Liver (tissue), 9 donors: ENCODE data around the gene AP2S1. TPM values are rescaled to one million over a fixed set of nuclear protein-coding genes. Genes with fewer than 3 reads are reported as not detected.

Experiments
- DNase-seq: peaks from one replicate; pipeline ENCODE4 v3.0.0-alpha.2; 2017; ENCODE audit warnings: low spot score
- H3K27ac ChIP-seq, 2 donors: one replicate each; pipeline ENCODE4 v1.7.0; 2013; ENCODE audit warnings: inconsistent platforms in 2 of 2, low read length in 2 of 2, control low read depth in 1 of 2, low read depth in 1 of 2, mild to moderate bottlenecking in 1 of 2
- H3K27me3 ChIP-seq, 4 donors: one replicate each; pipeline versions ENCODE4 v1.6.1 to v1.7.0; 2013; ENCODE audit warnings: low read length in 3 of 4, inconsistent platforms in 1 of 4, mild to moderate bottlenecking in 1 of 4, moderate library complexity in 1 of 4; ENCODE audit not compliant: control insufficient read depth in 4 of 4, insufficient read depth in 4 of 4
- H3K36me3 ChIP-seq, 4 donors: one replicate each; pipeline versions ENCODE4 v1.6.1 to v1.7.0; 2013; ENCODE audit warnings: low read length in 3 of 4, mild to moderate bottlenecking in 3 of 4, low read depth in 1 of 4, moderate library complexity in 1 of 4; ENCODE audit not compliant: control insufficient read depth in 4 of 4, insufficient read depth in 3 of 4
- H3K4me1 ChIP-seq, 4 donors: one replicate each; pipeline versions ENCODE4 v1.6.1 to v1.7.0; 2013; ENCODE audit warnings: low read length in 3 of 4, mild to moderate bottlenecking in 3 of 4, moderate library complexity in 1 of 4; ENCODE audit not compliant: control insufficient read depth in 4 of 4, insufficient read depth in 4 of 4
- H3K4me3 ChIP-seq, 3 donors: one replicate each; pipeline versions ENCODE4 v1.6.1 to v1.7.0; 2013; ENCODE audit warnings: low read length in 3 of 3, control low read depth in 1 of 3, low read depth in 1 of 3, mild to moderate bottlenecking in 1 of 3
- H3K9ac ChIP-seq, 2 donors: one replicate each; pipeline ENCODE4 v1.7.0; 2013; ENCODE audit warnings: low read length in 2 of 2, mild to moderate bottlenecking in 2 of 2, moderate library complexity in 2 of 2, control low read depth in 1 of 2, low read depth in 1 of 2
- H3K9me3 ChIP-seq, 4 donors: one replicate each; pipeline versions ENCODE4 v1.6.1 to v1.7.0; 2013; ENCODE audit warnings: low read length in 3 of 4; ENCODE audit not compliant: control insufficient read depth in 4 of 4
- ATF3 ChIP-seq: IDR thresholded peaks from 2 replicates; pipeline ENCODE4 v1.6.1; 2016; ENCODE audit warnings: antibody characterized with exemption
- CTCF ChIP-seq: fragments of 150-350 bp; IDR thresholded peaks from 2 replicates; pipeline ENCODE4 v1.5.1; 2017; ENCODE audit warnings: improper control_type of control experiment, low read depth, low read length; ENCODE audit not compliant: missing input control
- EGR1 ChIP-seq, 2 donors: IDR thresholded peaks; 2 replicates each; pipeline ENCODE4 v1.6.1; 2016 to 2018; ENCODE audit warnings: antibody characterized with exemption in 2 of 2, low read depth in 2 of 2
- FOXA1 ChIP-seq: IDR thresholded peaks from 2 replicates; pipeline ENCODE4 v1.6.1; 2016; ENCODE audit warnings: antibody characterized with exemption
- FOXA2 ChIP-seq: IDR thresholded peaks from 2 replicates; pipeline ENCODE4 v1.6.1; 2016; ENCODE audit warnings: antibody characterized with exemption
- GABPA ChIP-seq, 2 donors: IDR thresholded peaks in 1 of 2; conservative IDR thresholded peaks in 1 of 2; 2 replicates each; pipeline ENCODE4 v1.6.1; 2016; ENCODE audit warnings: antibody characterized with exemption in 2 of 2, mild to moderate bottlenecking in 1 of 2, moderate library complexity in 1 of 2
- HNF4A ChIP-seq, 2 donors: conservative IDR thresholded peaks; 2 replicates each; pipeline ENCODE4 v1.6.1; 2016; ENCODE audit warnings: antibody characterized with exemption in 2 of 2, mild to moderate bottlenecking in 2 of 2
- HNF4G ChIP-seq: IDR thresholded peaks from 2 replicates; pipeline ENCODE4 v1.6.1; 2016; ENCODE audit warnings: antibody characterized with exemption
- JUND ChIP-seq, 2 donors: IDR thresholded peaks; 2 replicates each; pipeline ENCODE4 v1.6.1; 2016; ENCODE audit warnings: antibody characterized with exemption in 2 of 2
- MAX ChIP-seq: IDR thresholded peaks from 2 replicates; pipeline ENCODE4 v1.6.1; 2016; ENCODE audit warnings: antibody characterized with exemption
- NR2F2 ChIP-seq: IDR thresholded peaks from 2 replicates; pipeline ENCODE4 v1.6.1; 2016; ENCODE audit warnings: antibody characterized with exemption
- RAD21 ChIP-seq, 2 donors: IDR thresholded peaks; 2 replicates each; pipeline ENCODE4 v1.6.1; 2016; ENCODE audit warnings: antibody characterized with exemption in 2 of 2, mild to moderate bottlenecking in 2 of 2
- REST ChIP-seq: IDR thresholded peaks from 2 replicates; pipeline ENCODE4 v1.6.1; 2016; ENCODE audit warnings: antibody characterized with exemption, mild to moderate bottlenecking
- RXRA ChIP-seq, 2 donors: IDR thresholded peaks; 2 replicates each; pipeline ENCODE4 v1.6.1; 2017 to 2018; ENCODE audit warnings: antibody characterized with exemption in 2 of 2, mild to moderate bottlenecking in 1 of 2
- TAF1 ChIP-seq: conservative IDR thresholded peaks from 2 replicates; pipeline ENCODE4 v1.6.1; 2016; ENCODE audit warnings: antibody characterized with exemption, mild to moderate bottlenecking
- YY1 ChIP-seq: IDR thresholded peaks from 2 replicates; pipeline ENCODE4 v1.6.1; 2016; ENCODE audit warnings: antibody characterized with exemption, mild to moderate bottlenecking
- ZBTB33 ChIP-seq: IDR thresholded peaks from 2 replicates; pipeline ENCODE4 v1.6.1; 2016; ENCODE audit warnings: antibody characterized with exemption
- WGBS: extraction: QIAGEN DNeasy Blood & Tissue Kit; methylation state at CpG from one replicate; pipeline ENCODE4 v1.1.7; 2013; 5-methylcytosine and 5-hydroxymethylcytosine counted together
- polyA plus RNA-seq, 2 donors: library from polyadenylated mRNA; stranded (reverse) in 1 of 2; unstranded in 1 of 2; fragments of 200-250 nt in 1 of 2; fragments of >200 nt in 1 of 2; fragmentation: Nextera tagmentation in 1 of 2; extraction: Ambion mirVana in 1 of 2; gene quantifications; one replicate each; pipeline versions ENCODE4 v1.2.1 to v1.2.3, GENCODE V29; 2013 to 2015
- total RNA-seq, 2 donors: library from RNA; depleted of rRNA; stranded (reverse); fragments of >200 nt; gene quantifications; one replicate each; pipeline ENCODE4 v1.2.3, GENCODE V29; 2014
- donor health status: healthy.
- donor health status: healthy.
- donor health status: healthy.
- donor health status: healthy.
- donor health status: healthy.

The AP2S1 gene
- total and polyA plus RNA-seq, 4 donors: 28.3 to 168 (median 79.0) TPM

GRCh38 chr19:46815833-46816627 is 34.6 kb downstream of the AP2S1 start:
- 88% methylated on average over 18 of the region's 18 CpGs for WGBS
- Histone ChIP-seq H3K27me3 (no peaks in the 10 kb centered on the region), H3K9me3 (no peaks in the 10 kb centered on the region), H3K4me1 (peaks cover 0 to 16% (median 5%) of the 10 kb centered on the region in 4 donors), H3K27ac (no peak overlapping the region), H3K4me3 (no peak overlapping the region), H3K36me3 (no peaks in the 10 kb centered on the region), H3K9ac (no peak overlapping the region)
- no peak for DNase-seq
- TF ChIP-seq MAX (no peak), ATF3 (no peak), NR2F2 (no peak), GABPA (IDR thresholded peaks at IDR 0.05 in 1 of 2, conservative IDR thresholded peaks at IDR 0.05 in 1 of 2) (no peak), HNF4A (conservative IDR thresholded peaks at IDR 0.05) (no peak), EGR1 (IDR thresholded peaks at IDR 0.05; ENCODE audit: low read depth in 2 of 2) (no peak), YY1 (no peak), CTCF (no peak), REST (no peak), FOXA2 (no peak), FOXA1 (no peak), RAD21 (IDR thresholded peaks at IDR 0.05) (no peak), RXRA (IDR thresholded peaks at IDR 0.05) (no peak), ZBTB33 (no peak), TAF1 (no peak), HNF4G (no peak), JUND (IDR thresholded peaks at IDR 0.05) (no peak)
